Keratinocyte (primary cell): ENCODE results near the gene ENTHD1. TPM values are rescaled to one million over a fixed set of nuclear protein-coding genes. Genes with fewer than 3 reads are reported as not detected.
"Not testable (repeated sequence)": the region's sequence is repeated elsewhere in the genome, so short reads cannot be mapped to it uniquely, and the experiment has no call there.

ENCODE experiments used
- DNase-seq: peaks from one replicate; pipeline ENCODE4 v3.0.0-alpha.2; 2011; ENCODE audit warnings: low read depth, missing footprints, low spot score
- FAIRE-seq: peaks from 2 replicates; lab custom pipeline; 2011; peaks lifted over from hg19 to GRCh38; lab: Jason Lieb, UNC
- H2AFZ ChIP-seq: 2 replicates; pipeline ENCODE4 v1.6.0; 2012; ENCODE audit warnings: low read length, control low read depth, inconsistent platforms; ENCODE audit not compliant: control insufficient read depth
- H3K27ac ChIP-seq: 2 replicates; pipeline ENCODE4 v1.5.1; 2011; ENCODE audit warnings: low read length; ENCODE audit not compliant: control insufficient read depth, insufficient read depth
- H3K27me3 ChIP-seq: 3 replicates; pipeline ENCODE4 v1.6.0; 2011; ENCODE audit warnings: low read length; ENCODE audit not compliant: control insufficient read depth, insufficient read depth; ENCODE audit errors: extremely low read depth
- H3K36me3 ChIP-seq, 2 experiments: 2 replicates in 1 of 2; 3 replicates in 1 of 2; pipeline ENCODE4 v1.5.1; 2011; ENCODE audit warnings: low read length in 2 of 2, mild to moderate bottlenecking in 1 of 2; ENCODE audit not compliant: control insufficient read depth in 2 of 2, insufficient read depth in 2 of 2; ENCODE audit errors: extremely low read depth in 1 of 2
- H3K4me1 ChIP-seq: 3 replicates; pipeline ENCODE4 v1.5.1; 2011; ENCODE audit warnings: low read length; ENCODE audit not compliant: control insufficient read depth, insufficient read depth; ENCODE audit errors: extremely low read depth
- H3K4me2 ChIP-seq: 3 replicates; pipeline ENCODE4 v1.6.0; 2011; ENCODE audit warnings: low read depth, low read length; ENCODE audit not compliant: control insufficient read depth, insufficient read depth; ENCODE audit errors: extremely low read depth
- H3K4me3 ChIP-seq, 3 experiments: fragments of 200-600 bp in 1 of 3; sonication (generic) in 1 of 3; 2 replicates in 2 of 3; 3 replicates in 1 of 3; pipeline ENCODE4 v1.5.1; 2011 to 2016; ENCODE audit warnings: low read length in 3 of 3, mild to moderate bottlenecking in 3 of 3, control low read depth in 2 of 3, inconsistent platforms in 1 of 3, low read depth in 1 of 3, mixed read lengths in 1 of 3, mixed run types in 1 of 3, moderate library complexity in 1 of 3; ENCODE audit not compliant: control insufficient read depth in 2 of 3, insufficient read depth in 2 of 3; ENCODE audit errors: extremely low read depth in 1 of 3
- H3K79me2 ChIP-seq: 2 replicates; pipeline ENCODE4 v1.6.0; 2012; ENCODE audit warnings: low read length; ENCODE audit not compliant: control insufficient read depth, insufficient read depth
- H3K9ac ChIP-seq: 3 replicates; pipeline ENCODE4 v1.6.0; 2011; ENCODE audit warnings: low read length; ENCODE audit not compliant: control insufficient read depth, insufficient read depth; ENCODE audit errors: extremely low read depth
- H3K9me1 ChIP-seq: 3 replicates; pipeline ENCODE4 v1.6.0; 2011; ENCODE audit warnings: low read length; ENCODE audit not compliant: control insufficient read depth, insufficient read depth; ENCODE audit errors: extremely low read depth
- H3K9me3 ChIP-seq: 2 replicates; pipeline ENCODE4 v1.5.1; 2012; ENCODE audit warnings: low read depth, low read length; ENCODE audit not compliant: control insufficient read depth
- H4K20me1 ChIP-seq: 3 replicates; pipeline ENCODE4 v1.6.0; 2011; ENCODE audit warnings: low read length; ENCODE audit not compliant: control insufficient read depth, insufficient read depth; ENCODE audit errors: extremely low read depth
- CTCF ChIP-seq, 3 experiments: IDR thresholded peaks in 1 of 3; conservative IDR thresholded peaks in 1 of 3; optimal IDR thresholded peaks in 1 of 3; 2 replicates in 2 of 3; 3 replicates in 1 of 3; pipeline versions ENCODE3 to v1.5.1; 2011; ENCODE audit warnings: low read length in 3 of 3, mild to moderate bottlenecking in 3 of 3, moderate library complexity in 2 of 3, control low read depth in 1 of 3, inconsistent platforms in 1 of 3; ENCODE audit not compliant: insufficient read depth in 2 of 3; ENCODE audit errors: extremely low read depth in 1 of 3
- EZH2 ChIP-seq: IDR thresholded peaks from one replicate; pipeline ENCODE4 v1.6.1; 2012; ENCODE audit warnings: inconsistent platforms, mild to moderate bottlenecking, low read length, moderate library complexity
- dilution Hi-C: fragments of 300-500 bp; cut with MboI; formaldehyde crosslinking; loops from one replicate; pipeline ENCODE4 v1.7.0; 2020; ENCODE audit warnings: low sequenced_read_pairs; ENCODE audit not compliant: extremely low pct_ligation_motif_present
- polyA plus RNA-seq, 5 experiments: library from polyadenylated mRNA; depleted of rRNA in 3 of 5; stranded (reverse) in 3 of 5; stranded (forward) in 1 of 5; unstranded in 1 of 5; fragments of >200 nt; gene quantifications; 1 replicate in 1 of 5; 2 replicates in 3 of 5; 3 replicates in 1 of 5; pipeline versions ENCODE4 v1.2.1 to v1.2.3, GENCODE V29; 2011 to 2012; ENCODE audit warnings: missing spikeins in 2 of 5, low read depth in 1 of 5, low replicate concordance in 1 of 5

ENTHD1 gene
- polyA plus RNA-seq, 1 donor (not counting 4 experiments of a cell fraction or from before 2014, with no cell fraction given) = not detected

GRCh38 chr22:39894554-39895092, 1.1 kb upstream of the ENTHD1 start:
- no peaks in the 10 kb centered on the region for H3K9me1 ChIP-seq
- H3K9me3 ChIP-seq = no peaks in the 10 kb centered on the region
- DNase-seq (no peak), FAIRE-seq (no peak)
- no peak overlapping the region for H3K27ac ChIP-seq
- no peak overlapping the region for H3K4me2 ChIP-seq
- H3K27me3 ChIP-seq = no peaks in the 10 kb centered on the region
- no peaks in the 10 kb centered on the region for H3K36me3 ChIP-seq
- no peaks in the 10 kb centered on the region for H4K20me1 ChIP-seq
- H3K4me3 ChIP-seq = no peak overlapping the region
- dilution Hi-C loops = no loop called here
- H3K4me1 ChIP-seq = no peaks in the 10 kb centered on the region
- TF ChIP-seq EZH2 (no peak), CTCF (optimal IDR thresholded peaks at IDR 0.05 in 1 of 3, IDR thresholded peaks at IDR 0.05 in 1 of 3, conservative IDR thresholded peaks at IDR 0.05 in 1 of 3; ENCODE audit: extremely low read depth in 1 of 3, insufficient read depth in 2 of 3, low read length in 3 of 3) (no peak)
- no peaks in the 10 kb centered on the region for H3K79me2 ChIP-seq
- H3K9ac ChIP-seq = no peak overlapping the region
- no peak overlapping the region for H2AFZ ChIP-seq

GRCh38 chr22:39889924-39890323, 3.6 kb downstream of the ENTHD1 start:
- dilution Hi-C loops, FAIRE-seq, H2AFZ ChIP-seq, H3K9ac ChIP-seq, H3K9me3 ChIP-seq, H3K36me3 ChIP-seq, H3K9me1 ChIP-seq, H4K20me1 ChIP-seq, DNase-seq, H3K4me2 ChIP-seq, H3K27me3 ChIP-seq, H3K79me2 ChIP-seq, H3K4me1 ChIP-seq, H3K27ac ChIP-seq, H3K4me3 ChIP-seq: not testable (repeated sequence)

GRCh38 chr22:39883057-39883456, 10.5 kb downstream of the ENTHD1 start:
- H3K4me2 ChIP-seq = no peak overlapping the region
- no peaks in the 10 kb centered on the region for H3K9me3 ChIP-seq
- H3K9me1 ChIP-seq = no peaks in the 10 kb centered on the region
- dilution Hi-C loops = no loop called here
- no peaks in the 10 kb centered on the region for H3K79me2 ChIP-seq
- no peaks in the 10 kb centered on the region for H3K27me3 ChIP-seq
- H2AFZ ChIP-seq = no peak overlapping the region
- H4K20me1 ChIP-seq = no peaks in the 10 kb centered on the region
- no peak for TF ChIP-seq CTCF (optimal IDR thresholded peaks at IDR 0.05 in 1 of 3, IDR thresholded peaks at IDR 0.05 in 1 of 3, conservative IDR thresholded peaks at IDR 0.05 in 1 of 3; ENCODE audit: extremely low read depth in 1 of 3, insufficient read depth in 2 of 3, low read length in 3 of 3)
- no peak for TF ChIP-seq EZH2
- FAIRE-seq (no peak), DNase-seq (no peak)
- H3K4me3 ChIP-seq = no peak overlapping the region
- H3K4me1 ChIP-seq = no peaks in the 10 kb centered on the region
- H3K9ac ChIP-seq = no peak overlapping the region
- no peak overlapping the region for H3K27ac ChIP-seq
- H3K36me3 ChIP-seq = no peaks in the 10 kb centered on the region
